Heart left ventricle (tissue), 13 donors: Measurements from ENCODE around the gene PLPP3.

Source experiments
- CTCF ChIP-seq, 12 donors: fragments of 200-600 bp; sonication (generic) in 4 of 12; IDR thresholded peaks; one replicate each; pipeline versions ENCODE4 v1.5.0 to v1.8.0; 2018 to 2022; ENCODE audit warnings: antibody characterized with exemption in 12 of 12, mild to moderate bottlenecking in 5 of 12
- POLR2A ChIP-seq, 2 donors: fragments of 450-650 bp; IDR thresholded peaks; one replicate each; pipeline ENCODE4 v1.6.1; 2017; ENCODE audit warnings: antibody characterized with exemption in 2 of 2, mild to moderate bottlenecking in 2 of 2, moderate library complexity in 2 of 2
- donor health status: ischemic (EF 13 %, LVEDD 7.1; RV severe dilation, severe dysfunction).
- donor health status: DM: no; HTN: yes; CAD: no.
- donor health status: DM: no; HTN: no; CAD: no.
- donor health status: ischemic (EF 25% LVEDD 6.9; RV normal size, moderate dysfunction).
- donor health status: ischemic (EF 25% LVEDD 5.7; RV mildly dilated, moderate dysfunction).
- donor health status: ischemic (EF 35%, LVEDD 5.7; RV mildly dilated, moderate dysfunction).
- donor health status: nonischemic (EF 11% LVEDD 7.7; RV severe dilation, severe dysfunction).
- donor health status: DM: yes; HTN: yes; CAD: no.
- donor health status: PGD.
- donor health status: ischemic (EF 29% LVEDD 5.4; RV normal size, mild dysfunction).
- donor health status: nonischemic (EF 23%, LVEDD 6.1; RV moderate dilation, normal function).

DNA sequence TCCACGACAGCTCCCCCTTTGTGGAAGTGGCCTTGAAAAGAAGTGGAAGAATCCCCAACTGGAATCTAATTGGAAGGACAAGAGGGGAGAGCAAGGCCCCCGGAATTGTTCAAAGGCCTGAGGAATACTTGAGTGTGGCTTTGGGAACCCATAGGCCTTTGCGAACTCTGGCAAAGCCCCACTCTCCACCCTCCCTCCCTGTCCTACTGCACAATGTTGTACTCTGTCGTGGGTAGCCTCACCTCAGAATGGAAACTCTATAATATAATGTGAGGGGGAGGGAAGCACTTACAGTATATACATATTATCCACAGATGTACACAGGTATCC lies 28.5 kb downstream of the PLPP3 start:
- no peak for TF ChIP-seq POLR2A (IDR thresholded peaks at IDR 0.05)
- no peak for TF ChIP-seq CTCF (IDR thresholded peaks at IDR 0.05)
